ENCODE measurements around the gene TPGS2.

DNA sequence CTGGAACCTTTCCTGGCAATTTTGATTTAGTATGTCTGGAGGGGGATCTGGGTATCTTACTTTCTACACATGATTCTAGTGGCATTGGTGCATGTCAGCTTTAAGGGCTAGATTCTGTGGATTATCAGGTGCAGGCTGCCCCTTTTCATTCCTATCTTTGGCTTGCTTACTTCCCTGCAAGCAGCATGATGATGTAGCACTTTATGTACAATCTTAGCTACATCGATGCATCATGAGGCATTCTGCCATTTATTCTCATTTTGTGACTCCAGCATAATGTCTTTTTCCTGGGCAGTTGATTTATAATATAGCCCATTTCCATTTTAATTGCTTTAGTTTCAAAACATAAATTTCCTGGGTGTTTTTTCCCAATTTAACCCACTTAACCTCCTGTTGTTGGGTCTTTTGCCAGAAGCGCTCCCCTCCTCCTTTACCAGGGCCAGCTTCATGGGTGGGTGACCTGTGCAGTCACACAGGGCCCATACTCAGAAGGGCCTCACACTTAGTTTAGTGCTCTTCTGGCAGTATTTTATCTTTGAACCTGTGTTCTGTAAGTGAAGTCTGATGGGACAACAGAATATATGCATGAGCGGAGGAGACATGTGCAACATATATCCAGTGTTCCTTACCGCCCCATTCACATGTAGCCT lies 36.0 kb downstream of the TPGS2 start:
- TF ChIP-seq EZH2 (IDR thresholded peaks at IDR 0.05) (no peak), POLR2AphosphoS5 (IDR thresholded peaks at IDR 0.05; ENCODE audit: borderline replicate concordance, low read depth, low read length) (no peak)

Data from SK-N-MC (cell line).